HG03139 (cell line): Measurements from ENCODE around the gene ZFR.
"Not testable (repeated sequence)": the region's sequence is repeated elsewhere in the genome, so short reads cannot be mapped to it uniquely, and the experiment has no call there.

ENCODE experiments used
- ATAC-seq: cut with Tn5 transposase; IDR thresholded peaks from one replicate; pipeline ENCODE4 v1.9.1; 2021; ENCODE audit not compliant: unreplicated experiment

The ZFR gene

DNA sequence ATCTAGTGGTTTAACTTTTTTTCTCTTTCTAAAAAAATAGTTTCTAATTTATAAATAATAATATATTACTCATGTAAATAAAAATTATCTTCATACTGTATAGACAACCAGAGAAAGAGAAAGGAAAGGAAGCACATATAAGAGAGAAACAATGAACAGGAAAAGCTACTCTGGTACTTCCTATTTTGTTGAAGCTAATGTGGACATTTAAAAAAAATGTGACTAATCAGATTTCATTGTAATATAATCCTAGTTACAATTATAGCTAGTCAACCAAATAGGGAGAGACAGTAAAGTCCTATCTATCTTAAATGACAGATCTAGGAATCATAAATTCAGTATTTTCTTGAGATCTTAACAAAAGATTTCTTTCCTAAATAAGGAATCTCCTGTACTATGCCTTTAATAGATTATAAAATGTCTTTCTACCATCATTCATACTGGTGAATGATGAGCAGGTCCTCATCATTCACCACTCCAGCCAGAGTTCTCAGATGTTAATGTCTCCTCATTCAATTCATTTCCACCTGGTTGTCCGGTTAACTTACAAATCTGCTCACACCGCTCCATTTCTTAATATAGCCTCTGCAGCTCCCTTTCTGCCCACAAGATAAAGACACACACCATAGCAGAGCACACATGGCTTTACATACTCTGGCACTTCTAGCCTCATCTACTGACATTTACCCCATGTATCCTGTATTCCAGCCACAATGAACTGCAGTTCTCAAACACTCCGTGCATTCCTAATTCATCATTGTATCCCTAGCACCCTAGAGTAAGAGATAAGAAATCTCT is 30.9 kb downstream of the ZFR start:
- ATAC-seq = no peak

DNA sequence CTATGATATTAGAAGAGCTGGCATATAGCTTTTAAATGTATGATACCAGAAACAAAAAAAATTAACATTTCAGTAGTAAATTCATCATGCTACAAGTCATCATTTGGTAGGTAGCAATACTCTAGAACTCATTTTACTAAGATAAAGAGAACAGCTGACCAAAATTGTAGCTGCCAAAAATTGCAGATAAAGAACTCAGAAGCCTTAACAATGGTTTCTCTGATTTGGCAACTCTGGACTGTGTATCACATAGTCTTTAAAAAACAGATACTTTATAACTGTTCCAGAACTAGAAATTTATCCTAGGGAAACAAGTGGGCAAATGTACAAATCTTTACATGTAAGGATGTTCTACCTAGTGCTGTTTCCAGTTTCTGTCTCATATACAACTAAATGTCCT is 33.9 kb downstream of the ZFR start:
- ATAC-seq = no peak

DNA sequence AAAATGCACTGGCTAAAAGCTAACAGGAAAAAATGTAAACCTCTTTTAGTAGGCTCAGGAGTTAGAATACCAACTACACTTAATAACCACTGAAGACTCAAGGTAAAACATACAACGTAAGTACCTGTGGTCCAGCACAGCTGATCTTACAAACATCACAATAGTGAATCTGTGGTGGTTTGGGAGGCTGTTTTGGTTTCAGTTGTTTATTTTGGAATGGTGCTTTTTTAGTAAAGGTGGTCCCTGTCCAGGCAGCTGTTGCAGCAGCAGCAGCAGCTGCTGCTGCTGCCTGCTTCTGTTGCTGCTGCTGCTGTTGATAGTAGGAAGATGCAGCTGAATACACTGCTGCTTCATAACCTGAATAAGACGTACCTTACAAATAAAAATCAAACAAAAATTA is 37.9 kb downstream of the ZFR start:
- ATAC-seq = no peak

DNA sequence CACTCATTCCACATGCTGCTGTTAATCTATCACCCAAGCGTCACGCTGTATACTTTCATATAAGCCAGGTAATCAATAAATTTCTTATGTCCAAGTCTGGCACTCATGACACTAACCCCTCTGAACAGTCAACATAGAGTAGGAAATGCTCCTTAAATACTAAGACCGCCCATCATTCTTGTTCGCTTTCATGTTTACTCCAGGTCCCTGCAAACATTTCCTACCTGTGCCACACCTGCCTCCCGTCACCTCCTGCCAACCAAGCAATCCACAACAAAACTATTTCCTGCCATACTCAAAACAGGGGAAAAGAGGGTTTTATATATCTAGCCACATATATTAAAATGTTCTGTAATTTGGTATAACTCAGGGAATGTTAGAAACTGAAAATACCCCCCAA is 39.0 kb downstream of the ZFR start:
- ATAC-seq = no peak

DNA sequence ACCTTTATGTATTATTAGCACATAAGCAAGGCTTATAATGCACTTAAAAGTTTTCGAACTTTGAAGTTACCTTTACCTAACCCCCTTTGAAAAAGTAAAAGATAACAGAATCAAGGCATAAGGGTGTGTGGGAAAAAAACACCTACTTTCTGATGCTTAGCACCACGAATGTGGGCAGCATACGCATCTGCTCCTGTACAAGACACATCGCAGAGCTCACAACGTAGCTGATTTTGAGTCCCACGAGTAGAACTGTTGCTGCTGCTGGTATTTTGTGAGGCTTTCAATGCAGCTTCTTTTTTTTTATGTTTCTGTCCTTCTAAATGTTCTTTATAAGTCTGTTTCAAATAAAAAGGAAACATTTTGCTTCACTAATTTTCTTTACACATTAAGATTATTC is 40.8 kb downstream of the ZFR start:
- no peak for ATAC-seq

DNA sequence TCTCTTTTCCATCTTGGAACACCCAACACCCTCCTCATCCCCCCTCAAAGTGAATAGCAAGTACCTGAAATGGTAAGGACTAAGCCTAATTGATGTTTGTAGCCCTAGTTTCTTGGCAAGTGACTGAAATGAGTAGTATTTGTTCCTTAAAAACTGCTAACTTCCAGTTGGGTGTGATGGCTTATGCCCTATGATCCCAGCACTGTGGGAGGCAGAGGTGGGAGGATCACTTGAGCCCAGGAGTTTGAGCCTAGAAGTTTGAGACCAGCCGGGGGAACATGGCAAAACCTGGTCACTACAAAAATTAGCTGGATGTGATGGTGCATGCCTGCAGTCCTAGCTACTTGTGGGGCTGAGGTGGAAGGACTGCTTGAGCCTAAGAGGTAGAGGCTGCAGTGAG is 44.1 kb downstream of the ZFR start:
- no peak for ATAC-seq

DNA sequence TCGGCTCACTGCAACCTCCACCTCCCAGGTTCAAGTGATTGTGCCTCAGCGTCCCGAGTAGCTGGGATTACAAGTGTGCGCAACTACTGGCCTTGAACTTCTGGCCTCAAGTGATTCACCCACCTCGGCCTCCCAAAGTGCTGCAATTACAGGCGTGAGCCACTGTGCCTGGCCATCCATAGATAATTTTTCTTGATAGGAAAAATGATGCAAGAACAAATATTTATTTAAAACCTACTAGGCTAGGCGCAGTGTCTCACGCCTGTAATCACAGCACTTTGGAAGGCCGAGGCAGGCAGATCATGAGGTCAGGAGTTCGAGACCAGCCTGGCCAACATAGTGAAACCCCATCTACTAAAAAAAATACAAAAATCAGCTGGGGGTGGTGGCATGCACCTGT is 45.8 kb downstream of the ZFR start:
- not testable (repeated sequence) for ATAC-seq

DNA sequence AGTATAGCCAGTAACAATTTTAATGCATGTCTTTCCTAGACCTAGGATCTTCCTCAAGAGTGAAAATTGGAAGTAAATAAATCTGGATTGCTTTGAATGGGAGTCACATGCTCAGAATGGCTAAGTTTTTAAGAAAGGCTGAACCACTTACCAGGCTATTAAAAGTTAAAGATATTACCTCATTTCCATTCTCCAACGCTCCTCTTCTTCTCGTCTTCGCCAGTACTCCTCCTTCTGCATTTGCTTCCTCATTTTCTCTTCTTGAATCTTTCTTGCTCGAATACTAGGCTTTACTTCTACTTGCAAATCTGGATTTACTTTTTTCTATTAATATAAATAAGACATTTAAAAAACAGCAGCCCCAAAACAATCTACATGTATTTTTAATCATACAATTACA is 49.6 kb downstream of the ZFR start:
- no peak for ATAC-seq

DNA sequence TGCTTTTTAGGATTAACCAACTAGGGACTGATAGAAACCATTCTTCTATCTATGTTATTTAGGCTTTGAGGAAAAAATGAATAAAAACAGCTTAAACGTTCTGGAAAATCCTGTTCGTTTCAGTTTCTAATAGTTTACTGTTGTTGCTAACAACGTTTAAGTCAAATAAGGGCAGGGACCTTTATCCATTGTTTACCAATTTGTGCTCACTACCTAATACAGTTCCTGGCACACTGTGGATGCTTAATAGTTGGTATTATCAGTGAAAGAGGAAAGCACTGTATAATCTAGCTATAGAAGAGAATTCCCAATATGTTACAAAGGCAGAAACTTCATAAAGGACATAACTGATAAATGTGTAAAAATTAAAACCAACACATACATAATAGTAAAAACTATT is 52.5 kb downstream of the ZFR start:
- ATAC-seq = no peak

DNA sequence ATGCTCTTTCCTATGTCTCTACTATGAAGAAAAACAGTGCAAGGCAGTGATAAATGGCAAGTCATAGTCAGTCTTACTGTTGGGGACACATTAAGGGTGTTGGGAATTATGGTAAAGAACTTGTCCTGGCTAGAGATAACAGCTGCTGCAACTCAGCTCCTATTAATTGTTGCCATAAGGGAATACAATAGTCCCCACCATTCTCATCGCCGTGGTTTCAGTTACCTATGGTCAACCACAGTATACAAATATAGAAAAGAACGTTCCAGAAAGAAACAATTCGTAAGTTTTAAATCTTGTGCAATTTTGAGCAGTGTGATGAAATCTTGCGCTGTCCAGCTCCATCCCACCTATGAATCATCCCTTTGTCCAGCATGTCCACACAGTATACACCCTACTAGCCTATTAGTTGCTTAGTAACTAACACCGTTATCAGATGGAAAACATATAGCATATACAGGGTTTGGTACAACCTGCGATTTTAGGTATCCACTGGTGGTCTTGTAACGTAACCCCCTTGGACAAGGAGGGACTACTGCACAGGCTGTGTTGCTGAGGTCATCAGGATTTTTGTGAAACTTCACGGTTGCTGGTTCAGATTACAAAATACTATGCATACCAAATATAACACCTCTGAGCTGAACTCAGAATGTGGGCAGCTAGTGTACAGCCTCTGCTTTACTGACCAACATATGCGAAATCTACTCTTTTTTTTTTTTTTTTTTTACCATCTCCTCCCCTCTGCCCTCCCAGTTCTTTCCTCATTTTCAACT is 53.5 kb downstream of the ZFR start:
- ATAC-seq = no peak

DNA sequence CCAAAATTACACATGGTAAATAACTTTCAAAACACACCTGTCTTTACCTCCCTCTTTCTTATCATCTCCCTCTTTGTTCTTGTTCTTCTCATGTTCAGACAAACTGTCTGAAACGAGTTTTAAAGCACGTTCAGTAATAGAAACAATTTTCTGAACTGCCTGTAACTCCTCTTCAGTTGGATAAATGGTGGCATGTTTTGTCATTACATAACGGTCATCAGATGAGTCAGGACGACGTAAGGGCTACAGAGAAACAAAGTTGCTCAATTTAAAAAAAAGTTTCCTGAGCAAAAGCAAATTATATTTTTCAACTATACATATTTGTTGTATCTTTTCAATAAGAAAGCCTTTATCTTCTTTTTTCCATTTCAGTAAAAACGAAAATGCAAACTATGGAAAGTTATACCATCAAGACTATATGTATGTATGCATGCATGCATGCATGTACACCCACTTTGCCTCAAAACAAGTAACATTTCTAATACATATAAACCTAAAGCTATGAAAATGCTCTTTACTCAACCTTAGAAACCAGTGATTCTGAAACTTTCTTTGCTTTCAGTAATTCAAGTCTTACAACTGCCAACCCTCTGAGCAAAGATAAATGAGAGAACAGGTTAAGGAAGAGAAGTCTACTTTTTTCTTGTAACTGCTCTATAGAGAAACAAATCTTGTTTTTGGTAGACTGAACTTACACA is 56.0 kb downstream of the ZFR start:
- no peak for ATAC-seq

DNA sequence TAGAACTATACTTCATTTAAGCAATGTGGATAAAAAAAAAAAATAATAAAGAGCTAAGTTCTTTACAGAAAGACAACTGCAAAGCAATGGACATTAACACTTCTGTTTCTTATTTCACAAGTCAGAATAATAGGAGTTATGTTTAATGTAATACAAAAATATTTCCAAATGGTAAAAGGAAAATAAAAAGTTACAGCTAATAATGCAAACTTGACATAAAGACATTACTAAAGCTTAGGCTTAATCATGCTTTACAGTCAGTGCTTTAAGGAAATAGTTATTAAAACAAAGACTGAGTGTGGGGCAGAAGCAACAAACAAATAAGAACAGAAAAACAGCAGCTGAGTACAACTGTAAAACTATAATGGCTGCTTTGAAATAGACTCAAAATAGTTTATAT is 56.7 kb downstream of the ZFR start:
- no peak for ATAC-seq

DNA sequence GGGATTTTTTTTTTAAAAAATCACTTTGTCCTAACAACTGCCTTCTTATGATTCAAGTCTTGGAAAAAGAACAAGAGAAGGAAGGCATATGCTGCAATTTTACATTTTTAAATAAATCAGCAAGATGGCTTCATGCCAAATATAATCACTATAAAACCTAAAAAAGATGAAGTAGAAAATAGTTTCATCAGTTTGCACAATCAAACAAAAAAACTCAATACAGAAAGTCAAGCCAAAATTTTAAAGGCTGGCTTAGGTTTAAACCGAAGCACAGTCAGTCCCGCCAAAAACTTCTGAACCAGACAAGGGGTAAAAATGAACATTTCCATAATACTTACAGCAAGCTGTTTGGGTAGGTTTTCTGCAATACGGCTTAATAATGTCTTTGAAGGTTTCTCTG is 57.3 kb downstream of the ZFR start:
- ATAC-seq = no peak

DNA sequence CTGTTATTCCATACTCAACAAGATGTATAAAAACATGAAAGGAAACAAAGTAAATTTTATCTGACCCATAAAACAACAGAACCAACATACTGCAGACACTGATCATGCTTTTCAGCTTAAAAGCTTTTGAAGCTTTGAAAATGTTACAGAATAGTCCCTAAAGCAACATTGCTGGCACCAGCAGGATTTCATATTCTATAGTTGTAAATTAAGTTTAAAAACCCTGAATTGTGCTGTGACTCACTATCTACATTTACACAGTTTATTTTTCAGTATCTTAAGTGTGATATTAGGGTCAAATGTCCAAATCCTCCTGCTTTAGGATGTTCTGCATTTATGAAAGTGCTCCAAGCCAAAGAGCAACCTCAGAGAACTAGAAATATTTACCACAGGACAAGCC is 59.9 kb downstream of the ZFR start:
- no peak for ATAC-seq

DNA sequence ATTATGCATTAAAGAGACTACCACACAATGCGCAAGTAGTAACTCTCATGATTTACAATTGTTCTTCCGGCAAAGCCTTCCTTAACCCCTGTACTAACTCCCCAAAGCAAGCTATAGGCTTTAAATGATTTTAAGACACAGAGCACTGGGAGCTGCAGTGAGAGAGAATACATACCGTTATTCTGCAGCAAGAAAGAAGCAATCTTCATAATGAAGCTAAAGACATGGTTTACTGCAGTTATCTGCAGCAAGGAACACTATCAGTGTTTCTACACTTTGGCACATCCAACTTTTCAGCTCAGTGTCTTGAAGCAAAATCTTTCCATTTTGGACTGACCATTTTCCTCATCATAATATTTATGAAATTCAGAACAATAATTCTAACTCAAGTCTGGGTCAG is 61.0 kb downstream of the ZFR start:
- ATAC-seq = no peak

DNA sequence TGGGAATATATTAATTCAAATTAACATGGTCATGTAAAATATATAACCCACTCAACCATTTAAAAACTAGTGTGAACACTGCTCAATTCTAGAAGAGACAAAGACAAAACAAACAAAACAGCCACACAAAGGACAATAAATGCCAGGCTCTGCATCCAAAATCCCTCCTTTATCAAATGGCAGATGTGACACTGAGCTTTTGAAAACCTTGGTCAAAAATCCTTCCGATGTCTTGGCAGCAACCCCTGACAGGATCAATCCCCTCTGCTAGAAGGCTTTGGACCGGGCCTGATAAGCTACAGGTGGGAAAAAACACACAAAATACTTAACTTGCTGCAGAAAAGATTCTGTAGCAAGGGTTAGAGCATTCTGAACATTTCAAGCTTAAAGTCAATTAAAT is 61.5 kb downstream of the ZFR start:
- no peak for ATAC-seq

DNA sequence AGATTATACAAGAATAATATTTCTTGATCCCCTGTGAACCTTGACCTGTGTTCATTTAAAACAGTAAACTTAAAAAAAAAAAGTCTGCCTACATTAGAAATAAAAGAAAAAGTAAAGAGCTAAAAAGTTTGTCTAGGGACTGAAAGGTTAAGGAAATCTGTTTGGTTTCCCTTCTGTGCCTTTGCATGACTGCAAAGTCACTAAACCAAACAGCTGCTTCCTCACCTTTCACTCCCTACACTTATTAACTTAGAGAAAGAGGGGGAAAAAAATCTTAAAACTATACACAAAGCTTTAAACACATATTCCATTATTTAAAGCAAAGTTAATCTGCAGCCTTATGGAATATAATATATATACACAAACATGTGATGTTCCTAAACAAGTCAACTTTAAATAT is 65.1 kb downstream of the ZFR start:
- ATAC-seq = no peak

DNA sequence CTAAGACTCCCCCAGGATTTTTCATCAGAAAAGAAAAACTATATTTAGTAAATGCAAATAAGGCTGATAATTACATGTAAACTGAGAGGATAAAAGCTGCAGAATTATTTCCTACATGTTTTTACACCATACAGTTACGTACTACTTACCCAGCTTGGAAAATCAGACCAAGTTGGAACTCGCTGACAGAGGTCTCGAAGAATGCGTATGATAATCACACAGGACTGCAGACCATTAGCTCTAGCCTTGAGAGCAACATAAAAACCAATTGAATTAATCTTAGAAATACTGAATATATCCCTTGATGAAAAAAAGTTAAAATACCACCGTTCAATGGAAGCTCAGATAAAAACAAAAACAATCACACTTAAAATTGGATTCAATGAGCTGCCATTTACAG is 65.6 kb downstream of the ZFR start:
- ATAC-seq = no peak

DNA sequence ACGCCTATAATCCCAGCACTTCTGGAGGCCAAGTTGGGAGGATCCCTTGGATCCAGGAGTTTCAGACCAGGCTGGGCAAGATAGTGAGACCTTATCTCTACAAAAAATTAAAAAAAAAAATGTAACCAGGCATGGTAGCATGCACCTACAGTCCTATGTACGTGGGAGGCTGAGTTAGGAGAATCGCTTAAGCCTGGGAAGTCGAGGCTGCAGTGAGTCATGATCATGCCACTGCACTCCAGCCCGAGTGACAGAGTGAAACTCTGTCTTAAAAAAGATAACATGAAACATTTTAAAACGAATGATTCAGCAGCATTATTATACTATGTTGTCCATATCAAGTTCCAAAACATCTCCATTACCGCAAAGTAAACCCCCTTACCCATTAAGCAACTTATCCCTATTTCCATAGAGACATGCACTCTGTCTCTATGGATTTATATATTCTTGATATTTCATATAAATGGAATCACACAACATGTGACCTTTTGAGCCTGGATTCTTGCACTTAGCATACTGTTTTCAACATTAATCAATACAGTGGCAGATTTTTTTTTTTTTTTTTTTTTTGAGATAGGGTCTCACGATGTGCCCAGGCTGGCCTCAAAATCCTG is 74.9 kb downstream of the ZFR start:
- no peak for ATAC-seq

DNA sequence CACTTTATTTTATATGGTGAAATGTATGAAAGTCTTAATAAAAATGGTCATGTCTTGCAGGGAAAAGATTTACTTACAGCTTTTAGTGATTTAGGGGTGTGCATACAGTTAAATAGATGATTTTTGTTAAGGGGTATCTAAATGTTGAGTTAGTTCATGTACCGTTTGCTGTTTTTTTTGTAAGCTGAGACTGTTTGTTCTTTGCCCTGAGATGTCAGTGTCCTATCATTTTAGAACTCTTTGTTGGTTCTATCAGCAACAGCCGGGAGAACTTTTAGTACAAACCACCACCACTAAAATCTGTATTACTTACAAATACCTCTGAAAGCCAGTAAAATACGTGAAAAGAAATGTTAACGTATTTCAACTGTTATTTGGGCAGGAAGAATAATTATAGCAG is 75.5 kb downstream of the ZFR start:
- ATAC-seq = no peak

DNA sequence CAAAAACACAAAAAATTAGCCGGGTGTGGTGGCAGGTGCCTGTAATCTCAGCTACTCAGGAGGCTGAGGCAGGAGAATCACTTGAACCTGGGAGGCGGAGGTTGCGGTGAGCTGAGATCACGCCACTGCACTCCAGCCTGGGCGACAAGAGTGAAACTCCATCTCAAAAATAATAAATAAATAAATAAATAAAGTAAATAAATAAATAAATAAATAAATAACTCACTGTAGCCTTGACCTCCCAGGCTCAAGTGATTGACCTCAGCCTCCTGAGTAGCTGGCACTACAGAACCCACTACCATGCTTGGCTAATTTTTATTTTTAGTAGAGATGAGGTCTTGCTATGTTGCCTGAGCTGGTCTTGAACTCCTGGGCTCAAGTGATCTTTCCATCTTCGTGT is 77.3 kb downstream of the ZFR start:
- not testable (repeated sequence) for ATAC-seq

DNA sequence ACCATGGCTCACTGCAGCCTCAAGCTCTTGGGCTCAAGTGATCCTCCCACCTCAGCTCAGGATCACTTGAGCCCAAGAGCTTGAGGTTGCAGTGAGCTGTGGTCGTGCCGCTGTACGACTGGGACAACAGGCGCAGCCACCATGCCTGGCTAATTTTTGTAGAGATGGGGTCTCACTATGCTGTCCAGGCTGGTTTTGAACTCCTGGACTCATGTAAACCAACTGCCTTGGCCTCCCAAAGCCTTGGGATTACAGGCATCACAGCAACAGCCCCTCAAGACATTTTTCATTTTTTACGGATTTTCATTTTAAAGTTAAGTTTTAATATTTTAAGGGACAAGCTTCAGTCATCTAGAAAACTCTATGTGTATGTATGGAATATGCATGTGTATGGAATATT is 78.9 kb downstream of the ZFR start:
- ATAC-seq = no peak
